NCI-H1092 treated with DMSO at 0.1 percent for 48 hours (cell line): ENCODE data around the gene PDIA2.
"Not testable (repeated sequence)": the region's sequence is repeated elsewhere in the genome, so short reads cannot be mapped to it uniquely, and the experiment has no call there.

Source experiments
- DNase-seq: peaks from one replicate; lab custom pipeline; 2025; lab: John Stamatoyannopoulos, UW

Gene PDIA2

GRCh38 chr16:283033-283805 is at the start of gene PDIA2:
PDIA2 (plus strand) TSS chr16:283164; CDS start chr16:283170, 6 bp downstream.
- DNase-seq = no peak

GRCh38 chr16:234468-235305 is 48.3 kb upstream of the PDIA2 start, which contains the start of gene FAM234A:
FAM234A (plus strand) TSS chr16:234821; CDS start chr16:254414, 19,593 bp downstream.
- DNase-seq = peak; percentile 89

GRCh38 chr16:239948-240277 is 43.1 kb upstream of the PDIA2 start:
- DNase-seq = no peak

- no peak for DNase-seq
Measured at GRCh38 chr16:240559-240958, 42.4 kb upstream of the PDIA2 start.

- no peak for DNase-seq
Measured at GRCh38 chr16:242281-242680, 40.7 kb upstream of the PDIA2 start.

- DNase-seq = no peak
Measured at GRCh38 chr16:243348-243747, 39.6 kb upstream of the PDIA2 start.

- no peak for DNase-seq
Measured at GRCh38 chr16:245105-245504, 37.9 kb upstream of the PDIA2 start.

GRCh38 chr16:247027-247426 is 35.9 kb upstream of the PDIA2 start:
- no peak for DNase-seq

GRCh38 chr16:249431-249830 is 33.5 kb upstream of the PDIA2 start:
- no peak for DNase-seq

GRCh38 chr16:252366-253337 is 30.3 kb upstream of the PDIA2 start:
- DNase-seq = no peak

GRCh38 chr16:253833-254232 is 29.1 kb upstream of the PDIA2 start:
- no peak for DNase-seq

GRCh38 chr16:254461-254860 is 28.5 kb upstream of the PDIA2 start:
- no peak for DNase-seq

- no peak for DNase-seq
Measured at GRCh38 chr16:255183-255582, 27.8 kb upstream of the PDIA2 start.

- not testable (repeated sequence) for DNase-seq
Measured at GRCh38 chr16:258091-258490, 24.9 kb upstream of the PDIA2 start.

GRCh38 chr16:259226-259625 is 23.7 kb upstream of the PDIA2 start:
- no peak for DNase-seq

- no peak for DNase-seq
Measured at GRCh38 chr16:259814-260253, 23.1 kb upstream of the PDIA2 start.

- no peak for DNase-seq
Measured at GRCh38 chr16:260326-260725, 22.6 kb upstream of the PDIA2 start.

- DNase-seq = no peak
Measured at GRCh38 chr16:261031-261691, 21.8 kb upstream of the PDIA2 start.

- DNase-seq = no peak
Measured at GRCh38 chr16:262121-262745, 20.7 kb upstream of the PDIA2 start.

- DNase-seq = no peak
Measured at GRCh38 chr16:263182-263774, 19.7 kb upstream of the PDIA2 start.

- no peak for DNase-seq
Measured at GRCh38 chr16:263944-264343, 19.0 kb upstream of the PDIA2 start.
